HG03575 (cell line): ENCODE data around the gene GFOD2.

Experiments used
- ATAC-seq: cut with Tn5 transposase; IDR thresholded peaks from one replicate; pipeline ENCODE4 v1.9.1; 2021; ENCODE audit not compliant: unreplicated experiment, insufficient number of reproducible peaks, low FRiP score; ENCODE audit errors: extremely low read depth

Gene GFOD2

DNA sequence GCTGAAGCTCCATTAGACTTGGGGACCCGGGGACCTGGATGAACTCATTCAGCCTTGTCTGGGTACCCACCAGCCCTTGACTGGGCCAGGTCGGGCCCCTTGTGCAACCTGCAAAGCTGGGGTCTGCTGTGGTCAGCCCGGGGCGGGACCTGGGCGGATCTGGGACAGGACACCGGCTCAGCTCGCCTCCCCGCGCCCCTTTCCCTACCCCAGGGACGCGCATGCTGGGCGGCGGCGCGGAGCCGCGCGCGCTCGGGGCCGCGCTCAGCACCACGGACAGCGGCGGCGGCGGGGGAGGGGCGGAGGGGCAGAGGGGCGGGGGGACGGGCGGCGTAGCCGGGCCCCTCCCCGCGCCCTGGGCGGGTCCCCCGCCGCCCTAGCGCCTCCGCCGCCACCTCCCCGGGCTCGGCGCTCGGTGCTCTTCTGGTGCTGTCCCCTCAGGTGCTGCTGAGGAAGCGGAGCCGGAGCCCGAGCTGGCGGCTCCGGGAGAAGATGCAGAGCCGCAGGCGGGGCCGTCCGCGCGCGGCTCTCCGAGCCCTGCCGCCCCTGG, 66.5 kb downstream of the GFOD2 start:
- no peak for ATAC-seq

DNA sequence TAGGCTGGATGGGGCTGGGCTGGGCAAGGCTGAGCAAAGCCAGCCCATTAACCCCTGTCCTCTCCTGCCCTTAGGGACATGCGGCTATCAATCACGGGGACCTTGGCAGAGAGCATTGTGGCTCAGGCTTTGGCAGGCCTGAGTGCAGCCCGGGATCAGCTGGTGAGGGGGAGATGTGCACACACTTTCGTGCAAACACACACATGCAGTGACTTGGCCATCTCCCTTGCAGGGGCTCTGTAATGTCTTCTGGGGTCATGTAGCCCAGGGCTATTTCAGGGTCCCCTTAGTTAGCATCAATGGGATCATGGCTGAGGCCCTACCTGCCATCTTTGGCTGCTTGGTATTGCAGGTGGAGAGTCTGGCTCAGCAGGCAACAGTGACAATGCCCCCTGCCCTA, 67.3 kb downstream of the GFOD2 start:
- ATAC-seq = no peak

DNA sequence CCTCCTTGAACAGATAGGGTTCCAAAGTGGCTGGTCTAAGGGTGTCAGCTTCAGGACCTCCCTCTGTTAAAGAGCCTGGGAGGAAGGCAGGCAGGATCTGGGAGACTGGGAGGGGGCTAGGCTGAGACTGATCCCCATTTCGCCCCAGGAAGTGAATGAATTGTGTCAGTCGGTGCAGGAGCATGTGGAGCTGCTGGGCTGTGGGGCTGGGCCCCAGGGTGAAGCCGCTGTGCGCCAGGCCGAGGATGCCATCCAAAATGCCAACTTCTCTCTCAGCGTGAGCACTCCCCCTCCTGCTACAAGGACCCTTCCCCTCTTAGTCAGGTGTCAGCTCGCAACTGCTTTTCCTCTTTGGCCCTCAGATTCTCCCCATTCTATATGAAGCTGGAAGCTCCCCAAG, 68.1 kb downstream of the GFOD2 start:
- ATAC-seq = no peak

- no peak for ATAC-seq
These were observed 69.1 kb downstream of the GFOD2 start for GRCh38 chr16:67650023-67650422.

- no peak for ATAC-seq
These were observed 69.6 kb downstream of the GFOD2 start for GRCh38 chr16:67649494-67649931.

DNA sequence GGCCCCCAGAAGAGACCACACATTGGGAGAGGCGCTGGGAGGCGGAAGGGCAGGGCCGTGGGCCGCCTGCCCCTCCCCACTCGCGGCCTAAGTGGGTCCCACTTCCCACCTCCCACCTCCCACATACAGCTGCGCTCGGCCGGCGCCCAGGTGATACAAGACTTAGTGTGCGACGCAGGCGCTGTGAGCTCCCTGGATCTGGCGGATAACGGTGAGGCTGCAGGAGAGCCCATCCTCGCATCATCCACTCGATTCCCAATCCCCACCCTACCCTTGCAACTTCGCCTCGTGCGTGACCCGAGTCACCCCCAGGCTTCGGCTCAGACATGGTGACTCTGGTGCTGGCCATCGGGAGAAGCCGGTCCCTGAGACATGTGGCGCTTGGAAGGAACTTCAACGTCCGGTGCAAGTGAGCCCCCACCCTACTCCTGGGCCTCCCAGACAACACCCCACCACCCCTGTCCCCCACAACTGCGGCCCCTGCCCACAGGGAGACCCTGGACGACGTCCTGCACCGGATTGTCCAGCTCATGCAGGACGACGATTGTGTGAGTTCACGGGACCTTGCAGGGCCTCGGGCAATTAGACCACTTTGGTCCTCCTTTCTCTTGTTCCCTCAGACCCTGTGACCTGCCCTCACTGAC, 70.2 kb downstream of the GFOD2 start:
- no peak for ATAC-seq

DNA sequence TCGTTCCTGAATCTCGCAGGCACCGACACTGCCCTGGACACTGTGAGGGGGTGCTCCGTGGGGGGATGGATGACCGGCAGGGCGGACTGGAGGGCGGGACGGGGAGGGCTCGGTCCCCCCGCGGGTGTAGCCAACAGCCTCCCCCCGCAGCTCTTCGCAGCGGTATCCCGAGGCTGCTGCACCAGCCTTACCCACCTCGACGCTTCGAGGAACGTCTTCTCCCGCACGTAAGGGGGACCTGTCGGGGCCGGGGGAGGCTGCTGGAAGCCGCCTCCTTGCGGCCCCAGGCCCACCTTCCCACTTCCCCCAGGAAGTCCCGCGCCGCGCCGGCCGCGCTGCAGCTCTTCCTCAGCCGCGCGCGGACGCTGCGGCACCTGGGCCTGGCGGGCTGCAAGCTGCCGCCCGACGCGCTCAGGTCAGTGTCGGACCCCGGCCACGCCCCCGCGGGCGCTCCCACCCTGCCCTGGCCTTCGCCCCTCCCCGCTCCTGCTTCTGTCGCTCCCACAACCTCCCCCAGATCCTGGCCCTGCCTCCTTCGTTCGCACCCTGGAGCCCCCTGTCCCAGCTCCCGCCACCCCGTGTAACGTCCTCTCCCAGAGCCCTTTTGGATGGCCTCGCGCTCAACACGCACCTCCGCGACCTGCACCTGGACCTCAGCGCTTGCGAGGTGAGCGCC, 70.9 kb downstream of the GFOD2 start:
- no peak for ATAC-seq

- ATAC-seq = no peak
These were observed 71.4 kb downstream of the GFOD2 start for GRCh38 chr16:67647681-67648080.

GRCh38 chr16:67647111-67647651, 71.9 kb downstream of the GFOD2 start:
- ATAC-seq = no peak

DNA sequence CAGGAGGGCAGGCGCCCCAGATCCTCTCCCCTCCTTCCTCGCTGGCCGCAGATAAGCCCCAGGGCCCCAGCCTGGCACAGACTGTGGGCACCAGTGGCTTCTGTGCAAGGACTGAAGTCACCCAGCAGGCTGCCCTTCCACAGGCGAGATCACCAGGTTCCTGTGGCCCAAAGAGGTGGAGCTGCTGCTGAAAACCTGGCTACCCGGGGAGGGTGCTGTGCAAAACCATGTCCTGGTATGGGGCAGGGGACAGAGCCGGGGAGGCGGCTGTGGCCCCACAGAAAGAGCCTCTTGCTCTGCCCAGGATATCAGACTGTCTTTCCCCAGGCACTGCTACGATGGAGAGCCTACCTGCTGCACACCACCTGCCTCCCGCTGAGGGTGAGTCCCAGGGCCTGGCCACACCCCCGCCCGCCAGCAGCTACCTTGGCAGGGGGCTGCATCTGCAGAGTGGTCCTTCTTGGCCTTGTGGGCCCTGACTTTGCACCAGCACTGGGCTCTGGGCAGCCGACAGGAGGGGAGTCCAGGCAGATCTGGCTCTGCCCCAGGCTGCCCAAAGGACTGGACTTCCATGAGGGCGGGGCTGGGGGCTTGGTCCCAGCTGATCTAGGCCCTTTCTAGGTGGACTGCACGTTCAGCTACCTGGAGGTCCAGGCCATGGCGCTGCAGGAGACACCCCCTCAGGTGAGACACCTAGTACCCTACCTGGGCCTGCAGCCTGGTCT, 73.6 kb downstream of the GFOD2 start:
- ATAC-seq = no peak

- no peak for ATAC-seq
These were observed 75.1 kb downstream of the GFOD2 start for GRCh38 chr16:67644038-67644437.

GRCh38 chr16:67641779-67642708, 77.1 kb downstream of the GFOD2 start:
- no peak for ATAC-seq

GRCh38 chr16:67637625-67638024, 81.5 kb downstream of the GFOD2 start:
- no peak for ATAC-seq

GRCh38 chr16:67636713-67637112, 82.4 kb downstream of the GFOD2 start:
- ATAC-seq = no peak

DNA sequence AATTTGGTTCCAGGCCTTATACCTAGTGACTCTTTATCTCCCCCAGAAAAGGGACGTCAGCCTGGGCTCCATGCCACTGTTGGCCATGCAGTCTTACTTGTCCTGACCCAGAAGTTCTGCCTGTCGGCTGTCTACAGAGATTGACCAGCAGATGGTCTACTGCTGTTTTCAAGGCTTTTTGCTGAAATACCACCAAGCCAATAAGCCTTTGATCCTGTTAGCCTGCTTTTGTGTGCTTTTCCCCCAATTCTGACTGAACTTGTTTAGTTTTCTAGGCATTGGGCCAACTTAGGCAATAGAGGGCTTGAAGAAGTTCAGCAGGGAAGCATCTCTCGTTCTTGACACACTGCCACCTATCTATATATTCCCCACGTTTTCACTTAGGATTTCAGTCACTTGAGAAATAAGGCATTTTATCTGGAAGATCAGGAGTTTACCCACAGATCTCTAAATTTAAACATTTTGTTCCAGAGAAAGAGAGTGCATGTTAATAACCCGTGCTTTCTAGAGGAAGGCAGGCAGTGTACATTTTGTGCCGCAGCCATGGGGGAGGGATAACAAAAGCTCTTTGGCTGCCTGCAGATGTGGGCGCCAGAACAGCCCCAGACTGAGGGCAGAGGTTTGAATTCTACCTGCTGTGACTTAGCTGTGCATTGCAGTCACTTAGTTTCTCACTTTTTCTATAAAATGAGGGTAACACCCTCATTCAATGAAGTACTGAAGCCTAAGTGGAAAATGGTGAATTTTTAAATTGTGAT, 86.5 kb downstream of the GFOD2 start:
- ATAC-seq = no peak

GRCh38 chr16:67628216-67628615, 90.9 kb downstream of the GFOD2 start:
- no peak for ATAC-seq
